HFFc6 (cell line): Measurements from ENCODE around the gene SEC61G. TPM values are rescaled to one million over a fixed set of nuclear protein-coding genes. Genes with fewer than 3 reads are reported as not detected.
A peak's percentile ranks its signal among the peaks of the same experiment; 100 is the strongest.

ENCODE experiments used
- DNase-seq: peaks from one replicate; pipeline ENCODE4 v3.0.0-alpha.2; 2018
- H3K27ac Mint-ChIP-seq: 2 replicates; pipeline ENCODE4 v1.8.0; 2020; ENCODE audit warnings: mild to moderate bottlenecking, mixed read lengths
- H3K27me3 Mint-ChIP-seq: 2 replicates; pipeline ENCODE4 v1.8.0; 2021; ENCODE audit warnings: mild to moderate bottlenecking, moderate library complexity, mixed read lengths; ENCODE audit not compliant: insufficient read depth
- H3K36me3 Mint-ChIP-seq: 2 replicates; pipeline ENCODE4 v1.8.0; 2021; ENCODE audit warnings: low read depth, mixed read lengths
- H3K4me1 Mint-ChIP-seq: 2 replicates; pipeline ENCODE4 v1.8.0; 2020; ENCODE audit warnings: low read depth, mixed read lengths
- H3K4me3 Mint-ChIP-seq: 2 replicates; pipeline ENCODE4 v1.8.0; 2020; ENCODE audit warnings: mild to moderate bottlenecking, moderate library complexity, mixed read lengths
- H3K9me3 Mint-ChIP-seq: 2 replicates; pipeline ENCODE4 v1.8.0; 2020; ENCODE audit warnings: mild to moderate bottlenecking, mixed read lengths
- CTCF ChIP-seq: fragments of 200-600 bp; sonication (generic); IDR thresholded peaks from 2 replicates; pipeline ENCODE4 v1.5.0; 2021; ENCODE audit warnings: antibody characterized with exemption, mild to moderate bottlenecking
- total RNA-seq, 6 experiments: library from RNA; stranded (reverse); fragmentation: NEBNext Ultra II Directional; extraction: Animal tissue kit (Norgen Biotek cat#: 25700); gene quantifications; 2 replicates in 1 of 6; 3 replicates in 5 of 6; pipeline ENCODE4 v1.2.3, GENCODE V29; 2021

SEC61G gene
- total RNA-seq, 6 experiments from 2014 or later: 189 to 300 (median 252) TPM

GRCh38 chr7:54719425-54719824, 39.6 kb downstream of the SEC61G start:
- no peak for DNase-seq
- no peak overlapping the region for H3K27ac Mint-ChIP-seq
- TF ChIP-seq CTCF: no peak
- no peaks in the 10 kb centered on the region for H3K9me3 Mint-ChIP-seq
- peaks cover 8% of the 10 kb centered on the region for H3K27me3 Mint-ChIP-seq
- H3K4me1 Mint-ChIP-seq: no peaks in the 10 kb centered on the region
- H3K36me3 Mint-ChIP-seq: no peaks in the 10 kb centered on the region
- no peak overlapping the region for H3K4me3 Mint-ChIP-seq

GRCh38 chr7:54712820-54713219, 46.2 kb downstream of the SEC61G start:
- H3K9me3 Mint-ChIP-seq: no peaks in the 10 kb centered on the region
- no peak for DNase-seq
- no peaks in the 10 kb centered on the region for H3K36me3 Mint-ChIP-seq
- no peak for TF ChIP-seq CTCF
- no peak overlapping the region for H3K27ac Mint-ChIP-seq
- no peak overlapping the region for H3K4me3 Mint-ChIP-seq
- peaks cover 13% of the 10 kb centered on the region; the same call in 1 of the 2 replicates for H3K27me3 Mint-ChIP-seq
- no peaks in the 10 kb centered on the region for H3K4me1 Mint-ChIP-seq

- no peak overlapping the region for H3K4me3 Mint-ChIP-seq
- H3K9me3 Mint-ChIP-seq: no peaks in the 10 kb centered on the region
- H3K36me3 Mint-ChIP-seq: no peaks in the 10 kb centered on the region
- H3K4me1 Mint-ChIP-seq: no peaks in the 10 kb centered on the region
- TF ChIP-seq CTCF: no peak
- H3K27me3 Mint-ChIP-seq: peaks cover 15% of the 10 kb centered on the region; the same call in 1 of the 2 replicates
- H3K27ac Mint-ChIP-seq: no peak overlapping the region
- DNase-seq: no peak
These were observed 47.0 kb downstream of the SEC61G start for GRCh38 chr7:54711900-54712595.

GRCh38 chr7:54709283-54709682, 49.7 kb downstream of the SEC61G start:
- no peaks in the 10 kb centered on the region for H3K9me3 Mint-ChIP-seq
- DNase-seq: no peak
- no peaks in the 10 kb centered on the region for H3K36me3 Mint-ChIP-seq
- no peak for TF ChIP-seq CTCF
- no peak overlapping the region for H3K4me3 Mint-ChIP-seq
- H3K27me3 Mint-ChIP-seq: peaks cover 13% of the 10 kb centered on the region; the same call in 1 of the 2 replicates
- peaks cover 5% of the 10 kb centered on the region for H3K4me1 Mint-ChIP-seq
- no peak overlapping the region for H3K27ac Mint-ChIP-seq

- TF ChIP-seq CTCF: no peak
- Mint-ChIP-seq H3K36me3 (no peaks in the 10 kb centered on the region), H3K27ac (no peak overlapping the region), H3K27me3 (peaks cover 11% of the 10 kb centered on the region), H3K4me3 (no peak overlapping the region), H3K9me3 (no peaks in the 10 kb centered on the region), H3K4me1 (peaks cover 5% of the 10 kb centered on the region)
- peak; percentile 36 for DNase-seq
These were observed 53.6 kb downstream of the SEC61G start for GRCh38 chr7:54705436-54705835.
